ENCODE results near the gene IL6. TPM values are rescaled to one million over a fixed set of nuclear protein-coding genes. Genes with fewer than 3 reads are reported as not detected.

IL6 gene
- total and polyA plus RNA-seq, 9 of the 15 experiments (the other 6 are each of a cell fraction or from before 2014, with no cell fraction given): 0.76 to 2.9 (median 1.5) TPM

DNA sequence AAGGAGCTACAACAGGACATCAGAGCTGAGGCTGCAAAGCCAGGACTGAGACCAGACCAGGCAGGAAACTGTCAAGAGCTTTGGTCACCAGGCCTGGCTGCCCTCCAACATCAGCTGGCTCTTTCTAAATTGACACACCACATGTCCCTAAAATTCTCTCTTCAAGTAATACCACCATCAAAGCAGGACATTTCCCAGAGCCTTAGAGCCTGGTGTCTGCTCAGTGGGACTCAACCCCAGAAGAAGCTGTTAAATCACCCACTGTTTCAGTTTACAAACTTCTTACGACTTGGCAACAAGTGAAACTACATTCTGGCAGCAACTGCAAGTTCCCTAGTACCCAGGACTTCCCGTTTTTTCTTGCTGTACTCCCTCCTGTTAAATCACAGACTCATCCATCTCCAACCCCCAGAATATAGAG, 3.8 kb upstream of the IL6 start (continued):
- TF ChIP-seq, protein P1, sequence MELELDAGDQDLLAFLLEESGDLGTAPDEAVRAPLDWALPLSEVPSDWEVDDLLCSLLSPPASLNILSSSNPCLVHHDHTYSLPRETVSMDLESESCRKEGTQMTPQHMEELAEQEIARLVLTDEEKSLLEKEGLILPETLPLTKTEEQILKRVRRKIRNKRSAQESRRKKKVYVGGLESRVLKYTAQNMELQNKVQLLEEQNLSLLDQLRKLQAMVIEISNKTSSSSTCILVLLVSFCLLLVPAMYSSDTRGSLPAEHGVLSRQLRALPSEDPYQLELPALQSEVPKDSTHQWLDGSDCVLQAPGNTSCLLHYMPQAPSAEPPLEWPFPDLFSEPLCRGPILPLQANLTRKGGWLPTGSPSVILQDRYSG (tag; conservative IDR thresholded peaks at IDR 0.05; ENCODE audit: low read depth): 0 out of 2 replicates have a peak, but pooled peaks have one; percentile 34
- TF ChIP-seq ATF1 (CRISPR knock-in tag; IDR thresholded peaks at IDR 0.05) (no peak), ATF1 (tag; IDR thresholded peaks at IDR 0.05) (no peak), TRIM24 (IDR thresholded peaks at IDR 0.05) (no peak), VEZF1 (CRISPR knock-in tag; IDR thresholded peaks at IDR 0.05) (no peak), ZNF766 (CRISPR knock-in tag; conservative IDR thresholded peaks at IDR 0.05) (peak; percentile 56; the same call in 1 of the 2 replicates), SOX6 (IDR thresholded peaks at IDR 0.05) (no peak), ZNF444 (CRISPR knock-in tag; IDR thresholded peaks at IDR 0.05) (no peak), RCOR1 (IDR thresholded peaks at IDR 0.05; ENCODE audit: borderline replicate concordance in 1 of 2, low read depth in 2 of 2, low read length in 2 of 2) (0 out of 4 replicates have a peak, but pooled peaks of 1 of the 2 experiments have one; percentile 6), GATAD2B (IDR thresholded peaks at IDR 0.05; ENCODE audit: borderline replicate concordance) (no peak), PYGO2 (tag; IDR thresholded peaks at IDR 0.05) (0 out of 2 replicates have a peak, but pooled peaks have one; percentile 6), SPI1 (IDR thresholded peaks at IDR 0.05; ENCODE audit: borderline replicate concordance, low read depth, low read length) (peak; percentile 96), ZNF197 (CRISPR knock-in tag; IDR thresholded peaks at IDR 0.05; ENCODE audit: low read depth) (0 out of 2 replicates have a peak, but pooled peaks have one; percentile 42), CTCF (IDR thresholded peaks at IDR 0.05 in 2 of 3, conservative IDR thresholded peaks at IDR 0.05 in 1 of 3; ENCODE audit: insufficient read depth in 2 of 3, low read depth in 1 of 3, low read length in 3 of 3) (no peak), RUNX1 (IDR thresholded peaks at IDR 0.05; ENCODE audit: low read depth) (no peak), CTBP1 (IDR thresholded peaks at IDR 0.05; ENCODE audit: borderline replicate concordance) (0 out of 2 replicates have a peak, but pooled peaks have one; percentile 34)
- TF ChIP-seq, protein P2, sequence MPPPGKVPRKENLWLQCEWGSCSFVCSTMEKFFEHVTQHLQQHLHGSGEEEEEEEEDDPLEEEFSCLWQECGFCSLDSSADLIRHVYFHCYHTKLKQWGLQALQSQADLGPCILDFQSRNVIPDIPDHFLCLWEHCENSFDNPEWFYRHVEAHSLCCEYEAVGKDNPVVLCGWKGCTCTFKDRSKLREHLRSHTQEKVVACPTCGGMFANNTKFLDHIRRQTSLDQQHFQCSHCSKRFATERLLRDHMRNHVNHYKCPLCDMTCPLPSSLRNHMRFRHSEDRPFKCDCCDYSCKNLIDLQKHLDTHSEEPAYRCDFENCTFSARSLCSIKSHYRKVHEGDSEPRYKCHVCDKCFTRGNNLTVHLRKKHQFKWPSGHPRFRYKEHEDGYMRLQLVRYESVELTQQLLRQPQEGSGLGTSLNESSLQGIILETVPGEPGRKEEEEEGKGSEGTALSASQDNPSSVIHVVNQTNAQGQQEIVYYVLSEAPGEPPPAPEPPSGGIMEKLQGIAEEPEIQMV (tag; conservative IDR thresholded peaks at IDR 0.05; ENCODE audit: low read depth): no peak
- TF ChIP-seq, protein P3, sequence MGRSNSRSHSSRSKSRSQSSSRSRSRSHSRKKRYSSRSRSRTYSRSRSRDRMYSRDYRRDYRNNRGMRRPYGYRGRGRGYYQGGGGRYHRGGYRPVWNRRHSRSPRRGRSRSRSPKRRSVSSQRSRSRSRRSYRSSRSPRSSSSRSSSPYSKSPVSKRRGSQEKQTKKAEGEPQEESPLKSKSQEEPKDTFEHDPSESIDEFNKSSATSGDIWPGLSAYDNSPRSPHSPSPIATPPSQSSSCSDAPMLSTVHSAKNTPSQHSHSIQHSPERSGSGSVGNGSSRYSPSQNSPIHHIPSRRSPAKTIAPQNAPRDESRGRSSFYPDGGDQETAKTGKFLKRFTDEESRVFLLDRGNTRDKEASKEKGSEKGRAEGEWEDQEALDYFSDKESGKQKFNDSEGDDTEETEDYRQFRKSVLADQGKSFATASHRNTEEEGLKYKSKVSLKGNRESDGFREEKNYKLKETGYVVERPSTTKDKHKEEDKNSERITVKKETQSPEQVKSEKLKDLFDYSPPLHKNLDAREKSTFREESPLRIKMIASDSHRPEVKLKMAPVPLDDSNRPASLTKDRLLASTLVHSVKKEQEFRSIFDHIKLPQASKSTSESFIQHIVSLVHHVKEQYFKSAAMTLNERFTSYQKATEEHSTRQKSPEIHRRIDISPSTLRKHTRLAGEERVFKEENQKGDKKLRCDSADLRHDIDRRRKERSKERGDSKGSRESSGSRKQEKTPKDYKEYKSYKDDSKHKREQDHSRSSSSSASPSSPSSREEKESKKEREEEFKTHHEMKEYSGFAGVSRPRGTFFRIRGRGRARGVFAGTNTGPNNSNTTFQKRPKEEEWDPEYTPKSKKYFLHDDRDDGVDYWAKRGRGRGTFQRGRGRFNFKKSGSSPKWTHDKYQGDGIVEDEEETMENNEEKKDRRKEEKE (IDR thresholded peaks at IDR 0.05; ENCODE audit: borderline replicate concordance in 1 of 2, control insufficient read depth in 1 of 2, low read depth in 2 of 2, low read length in 1 of 2): no peak
